GF-D8 (cell line): ENCODE results near the gene GRHL1.

ENCODE experiments used
- DNase-seq: peaks from one replicate; lab custom pipeline; 2025; lab: John Stamatoyannopoulos, UW

The GRHL1 gene

DNA sequence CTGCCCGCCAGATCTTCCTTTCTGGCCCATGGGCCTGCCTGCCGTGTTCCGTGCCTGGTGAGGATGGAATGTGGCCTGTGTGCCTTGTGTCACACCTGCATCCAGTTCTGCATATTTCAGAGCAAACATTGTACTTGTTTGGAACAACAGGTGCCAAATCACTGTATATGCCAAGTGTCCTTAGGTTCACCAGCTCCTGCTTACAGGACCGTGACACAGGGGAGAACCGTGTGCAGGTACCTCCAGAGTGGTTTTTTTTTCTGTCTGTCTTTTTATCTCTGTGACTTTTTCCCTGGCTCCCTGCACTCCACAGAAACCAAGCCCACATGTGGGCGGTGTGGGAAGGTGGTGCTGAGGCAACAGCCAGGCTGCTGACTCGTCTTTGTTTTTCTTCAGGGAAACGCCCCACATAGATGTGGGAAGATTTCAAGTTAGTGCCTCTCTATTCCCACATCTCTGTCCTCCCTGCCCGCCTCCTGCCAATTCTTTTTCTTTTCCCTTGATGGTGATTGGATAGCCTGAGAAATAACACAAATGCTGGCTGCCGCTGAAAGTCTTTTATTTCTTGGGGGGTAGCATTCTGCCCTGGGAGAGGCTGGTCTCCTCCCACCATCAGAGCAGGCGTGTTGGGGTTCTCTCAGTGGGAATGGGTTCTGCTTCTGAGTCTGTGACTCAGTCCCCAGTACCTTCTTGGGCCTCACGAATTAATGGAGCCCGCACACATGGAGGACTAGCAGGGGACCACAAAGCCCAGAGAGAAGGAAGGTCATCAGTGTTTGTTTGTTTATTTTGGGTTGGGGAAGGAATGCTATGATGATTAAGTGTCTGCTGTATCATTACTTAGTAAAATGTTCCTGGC, 21.4 kb downstream of the GRHL1 start:
- DNase-seq: no peak

DNA sequence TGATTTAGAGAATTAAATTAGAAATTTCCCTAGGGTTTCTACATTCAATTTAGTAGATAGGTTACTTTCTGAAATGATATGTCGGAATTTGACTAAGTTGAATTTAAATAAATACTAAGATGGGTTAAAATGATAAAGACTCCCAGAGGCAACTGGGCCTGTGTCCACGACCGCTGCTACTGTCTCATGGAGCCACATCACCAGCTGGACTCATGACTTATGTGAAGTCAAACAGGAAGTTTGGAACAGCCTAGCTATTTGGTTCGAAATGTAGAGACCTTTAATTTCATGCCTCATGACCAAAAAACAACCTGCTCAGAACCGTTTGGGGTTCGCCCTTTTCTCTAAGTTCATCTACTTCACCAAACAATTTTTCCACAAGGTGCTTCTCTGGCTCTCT, 22.2 kb downstream of the GRHL1 start:
- DNase-seq: no peak

DNA sequence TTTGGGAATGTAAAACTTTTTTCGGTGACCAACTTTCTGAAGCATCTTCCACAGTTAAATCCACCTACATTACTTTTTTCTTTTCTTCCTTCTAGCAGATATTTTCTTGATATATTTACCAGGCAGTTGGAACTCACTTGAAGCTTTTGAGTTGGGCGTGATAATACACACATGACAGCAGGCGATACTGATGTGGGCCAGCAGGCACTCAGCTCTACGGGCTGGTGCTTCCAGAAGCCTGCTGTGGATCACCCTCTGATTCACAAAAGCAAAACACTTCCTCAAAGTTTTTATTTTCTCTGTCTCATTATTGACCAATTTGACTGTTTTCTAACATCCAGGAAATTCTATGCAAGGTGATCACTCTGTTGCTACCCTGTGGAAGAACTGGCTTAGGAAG, 22.9 kb downstream of the GRHL1 start:
- no peak for DNase-seq

DNA sequence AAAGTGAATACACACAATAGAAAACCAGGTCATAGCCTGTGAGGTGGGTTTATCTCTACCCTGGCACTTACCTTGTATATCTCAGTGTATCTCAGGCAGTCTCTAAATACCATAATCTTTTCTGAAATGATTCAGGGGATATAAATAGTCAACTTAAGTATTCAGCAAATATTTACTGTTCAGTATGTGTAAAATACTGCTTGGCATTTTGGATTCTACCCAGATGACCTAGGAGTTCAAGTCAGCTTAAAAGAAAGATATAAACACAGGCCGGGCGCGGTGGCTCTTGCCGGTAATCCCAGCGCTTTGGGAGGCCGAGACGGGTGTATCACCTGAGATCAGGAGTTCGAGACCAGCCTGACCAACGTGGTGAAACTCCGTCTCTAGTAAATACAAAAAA, 23.8 kb downstream of the GRHL1 start:
- no peak for DNase-seq

DNA sequence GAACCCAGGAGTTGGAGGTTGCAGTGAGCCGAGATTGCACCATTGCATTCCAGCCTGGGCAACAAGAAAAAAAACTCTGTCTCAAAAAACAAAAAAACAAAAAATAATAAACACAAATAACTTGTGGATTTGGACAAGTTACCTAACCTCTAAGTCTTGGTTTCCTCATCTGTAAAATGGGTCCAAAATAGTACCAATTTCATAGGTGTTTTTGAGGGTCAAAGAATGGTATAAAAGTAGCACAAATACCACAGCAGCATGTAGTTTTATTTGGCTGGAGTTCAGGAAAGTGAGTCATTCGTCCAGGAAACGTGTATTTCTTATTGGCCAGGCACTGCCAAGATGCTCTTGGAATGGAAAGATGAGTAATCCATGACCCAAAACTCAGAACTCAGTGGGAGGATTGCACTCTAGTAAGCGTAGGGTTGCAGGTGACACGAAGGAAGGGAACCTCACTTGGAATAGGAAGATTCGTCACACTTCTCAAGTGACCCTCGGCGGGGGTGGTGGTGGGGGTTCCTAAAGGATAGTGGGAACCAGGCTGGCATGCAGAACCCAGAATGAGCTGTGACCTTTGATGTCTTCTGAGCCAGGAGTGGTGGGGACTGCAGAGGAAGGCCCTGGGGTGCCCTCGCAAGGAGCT, 24.4 kb downstream of the GRHL1 start:
- DNase-seq: no peak

DNA sequence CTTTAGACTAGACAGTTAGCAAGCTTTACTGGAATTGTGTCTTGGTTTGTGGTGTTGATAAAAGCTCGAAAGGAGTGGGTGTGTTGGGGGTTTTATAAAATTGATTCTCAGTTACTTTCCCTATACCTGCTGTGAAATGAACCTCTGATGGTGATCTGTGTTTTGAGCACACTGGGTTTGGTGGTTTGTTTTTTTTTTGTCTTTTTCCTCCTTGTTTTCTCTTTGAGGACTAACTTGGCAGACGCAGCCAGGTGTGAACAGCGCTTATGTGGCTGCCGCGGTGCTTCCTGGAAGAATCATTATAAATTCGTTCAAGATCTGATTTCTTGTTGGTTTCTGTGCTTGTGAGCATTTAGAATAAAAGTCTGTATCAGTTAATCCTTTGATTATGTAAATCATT, 28.5 kb downstream of the GRHL1 start:
- no peak for DNase-seq

DNA sequence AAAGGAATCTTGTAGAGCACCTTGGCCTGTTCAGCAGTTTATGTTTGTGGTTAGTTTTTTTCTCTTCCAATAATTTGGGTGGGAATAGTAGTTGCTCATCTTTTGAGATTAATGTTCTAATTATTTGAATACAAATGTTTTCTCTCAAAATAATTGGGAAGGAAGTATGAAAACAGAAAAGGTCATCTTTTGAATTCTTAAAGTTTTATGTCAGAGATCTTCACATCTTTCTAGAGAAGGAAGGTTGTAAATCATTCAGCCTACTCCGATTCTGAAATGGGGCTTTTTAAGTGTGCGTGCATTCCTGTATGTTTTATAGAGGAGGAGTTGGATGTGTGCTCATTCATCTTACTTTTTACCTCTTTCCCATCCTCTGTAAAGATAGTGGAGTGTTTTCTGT, 29.0 kb downstream of the GRHL1 start:
- no peak for DNase-seq

DNA sequence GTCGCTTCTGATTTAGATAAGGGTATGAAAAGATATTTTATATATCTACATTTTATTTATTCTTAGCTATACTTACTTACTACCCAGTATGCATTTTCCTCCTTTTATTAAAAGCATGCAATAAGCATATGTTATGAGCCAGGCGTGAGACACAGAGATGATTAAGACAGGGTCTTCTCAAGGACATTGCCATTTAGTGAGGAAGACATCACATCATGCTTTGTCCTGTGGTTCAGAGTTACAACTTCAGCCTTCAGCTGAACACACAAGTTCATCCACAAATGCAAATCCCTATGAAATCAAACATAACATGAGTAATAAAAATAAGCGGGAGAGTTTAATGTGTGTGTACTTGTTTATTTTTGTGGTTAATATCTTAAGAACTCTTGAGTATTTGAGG, 30.2 kb downstream of the GRHL1 start:
- DNase-seq: no peak

DNA sequence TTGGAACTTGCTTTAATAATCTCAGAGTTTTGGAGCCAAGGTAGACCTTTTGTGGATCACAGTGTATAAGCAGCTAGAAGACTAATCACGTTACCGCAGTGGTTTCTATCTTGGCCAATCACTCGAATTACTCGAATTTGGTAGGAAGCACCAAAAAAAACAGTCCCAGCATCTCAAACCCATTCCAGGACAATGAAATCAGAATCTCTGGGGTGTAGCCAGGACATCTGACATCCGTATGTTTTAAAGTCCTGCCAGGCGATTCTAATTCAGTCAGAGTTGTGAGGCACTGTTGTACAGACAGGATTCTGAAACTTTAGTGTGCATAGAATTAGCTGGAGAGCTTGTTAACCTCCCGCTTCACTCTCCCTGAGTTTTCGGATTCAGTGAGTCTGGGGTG, 30.8 kb downstream of the GRHL1 start:
- DNase-seq: no peak

DNA sequence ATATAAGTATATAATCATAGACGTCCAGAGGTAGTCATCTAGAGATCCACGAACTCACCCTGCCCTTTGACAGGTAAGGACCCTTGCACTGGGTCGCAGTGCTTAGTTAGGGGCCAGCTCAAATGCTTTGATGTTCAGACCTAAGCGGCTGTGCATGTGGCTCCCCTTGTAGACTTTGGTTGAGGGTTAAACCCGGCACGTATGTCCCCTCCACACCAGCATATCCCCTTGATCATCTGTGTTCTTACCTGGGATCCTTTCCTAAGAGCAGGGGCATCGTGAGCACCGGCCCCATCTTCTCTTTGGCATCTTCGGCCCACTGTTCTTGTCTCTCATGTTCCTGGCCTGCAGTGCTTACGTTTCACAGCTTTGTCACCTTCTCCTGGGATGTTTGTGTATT, 31.4 kb downstream of the GRHL1 start:
- no peak for DNase-seq

DNA sequence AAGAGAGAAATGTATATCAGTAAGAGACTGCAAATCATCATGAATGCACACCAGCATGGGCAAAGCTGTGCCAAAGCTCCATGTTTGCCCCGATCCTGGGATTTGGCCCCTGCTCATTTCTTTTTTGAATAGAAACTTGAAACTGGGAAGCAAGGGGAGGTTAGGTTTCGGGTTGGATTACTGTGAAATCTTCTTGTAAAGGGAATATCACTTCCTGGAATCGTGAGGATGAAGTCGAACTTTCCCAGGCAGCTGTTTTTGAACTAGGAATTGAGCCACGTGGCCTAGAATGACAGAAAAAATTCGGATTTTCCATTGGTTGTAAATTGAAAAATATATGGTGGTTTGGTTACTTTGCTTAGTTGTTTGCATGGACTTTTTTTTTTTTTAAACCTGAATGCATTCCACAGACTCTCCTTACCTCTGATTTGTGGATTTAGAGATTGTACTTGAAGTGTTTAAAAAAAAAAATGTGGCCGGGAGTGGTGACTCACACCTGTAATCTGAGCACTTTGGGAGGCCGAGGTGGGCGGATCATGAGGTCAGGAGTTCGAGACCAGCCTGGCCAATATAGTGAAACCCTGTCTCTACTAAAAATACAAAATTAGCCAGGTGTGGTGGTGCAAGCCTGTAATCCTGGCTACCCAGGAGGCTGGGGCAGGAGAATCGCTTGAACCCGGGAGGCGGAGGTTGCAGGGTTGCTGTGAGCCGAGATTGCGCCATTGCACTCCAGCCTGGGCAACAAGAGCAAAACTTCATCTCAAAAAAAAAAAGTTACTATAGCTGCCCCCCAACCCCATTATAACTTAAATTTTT, 32.1 kb downstream of the GRHL1 start:
- no peak for DNase-seq

DNA sequence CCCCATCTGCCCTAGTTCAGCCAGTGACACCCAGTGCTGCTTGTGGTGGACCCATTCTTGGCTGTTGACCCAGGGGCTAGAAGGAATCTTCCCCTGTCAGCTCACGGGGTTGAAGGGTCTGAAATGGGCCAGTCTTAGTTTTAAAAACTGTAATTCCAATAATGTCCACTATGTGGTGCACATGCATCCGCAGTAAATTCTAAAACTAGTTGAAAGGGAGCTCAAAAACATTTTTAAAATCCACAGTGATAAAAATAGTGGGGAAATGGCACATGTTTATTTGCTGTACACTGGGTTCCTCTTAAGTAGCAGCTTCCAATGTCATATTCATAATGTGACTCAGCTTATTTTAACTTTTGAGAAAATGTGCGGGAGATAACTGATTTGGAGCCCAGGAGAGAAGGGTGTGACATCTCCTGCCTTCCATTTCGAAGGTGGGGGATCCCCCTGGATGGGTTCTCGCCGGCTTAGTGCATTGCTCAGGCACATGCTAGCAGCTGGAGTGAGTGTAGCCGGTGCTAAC, 32.8 kb downstream of the GRHL1 start:
- no peak for DNase-seq

DNA sequence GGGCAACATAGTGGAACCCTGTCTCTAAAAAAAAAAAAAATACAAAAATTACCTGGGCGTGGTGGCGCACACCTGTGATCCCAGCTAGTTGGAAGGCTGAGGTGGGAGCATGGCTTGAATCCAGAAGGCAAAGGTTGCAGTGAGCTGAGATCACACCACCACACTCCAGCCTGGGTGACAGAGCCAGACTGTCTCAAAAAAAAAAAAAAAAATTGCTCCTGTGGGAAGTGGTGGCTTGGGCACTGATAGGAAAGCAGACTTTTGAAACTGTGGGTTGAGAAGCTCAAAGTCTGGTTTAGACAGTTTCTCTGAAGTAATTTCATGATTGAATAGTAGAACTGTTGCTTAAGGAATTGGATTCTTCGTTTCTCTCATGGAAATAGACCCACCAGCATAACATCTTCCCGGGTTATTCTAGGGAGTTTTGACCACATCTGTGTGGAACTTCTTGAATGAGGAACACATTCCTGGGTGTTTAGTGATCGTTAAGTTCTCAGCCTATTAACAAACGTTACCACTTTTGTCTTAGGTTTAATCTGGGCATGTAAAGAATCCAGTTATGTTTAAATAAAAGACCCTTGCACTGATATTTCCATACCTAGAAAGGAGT, 33.5 kb downstream of the GRHL1 start:
- DNase-seq: no peak

DNA sequence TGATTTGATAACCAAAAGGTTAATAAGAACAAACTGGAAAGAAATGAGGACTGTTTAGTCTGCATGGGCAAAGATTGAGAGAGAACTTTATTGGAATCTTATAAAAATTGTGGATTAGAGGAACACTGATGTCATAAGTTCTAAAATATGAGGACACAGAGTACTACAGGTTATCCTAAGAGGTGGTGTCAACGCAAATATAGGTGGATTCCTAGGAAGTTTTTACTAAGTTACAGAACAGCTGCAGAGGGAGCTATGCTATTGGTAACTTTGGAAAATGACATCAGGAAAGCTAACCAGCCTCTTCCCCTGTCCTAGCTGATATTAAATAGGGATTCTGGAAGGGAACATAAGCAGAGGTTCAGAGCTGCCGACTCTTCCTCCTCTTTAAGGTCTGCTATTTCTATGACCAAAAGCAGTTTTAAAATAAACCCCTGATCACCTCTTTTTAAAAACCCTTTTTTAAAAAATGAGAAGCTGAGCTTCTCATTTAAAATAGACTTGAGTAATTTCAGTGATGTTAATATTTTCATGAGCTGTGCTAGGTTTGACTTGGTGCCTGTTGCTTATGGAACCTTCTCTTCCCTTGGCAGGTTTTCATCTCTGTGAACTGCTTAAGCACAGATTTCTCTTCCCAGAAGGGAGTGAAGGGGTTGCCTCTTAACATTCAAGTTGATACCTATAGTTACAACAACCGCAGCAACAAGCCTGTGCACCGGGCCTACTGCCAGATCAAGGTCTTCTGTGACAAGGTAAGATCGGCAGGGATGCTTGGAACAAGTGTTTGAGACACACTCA, 34.2 kb downstream of the GRHL1 start:
- DNase-seq: no peak

DNA sequence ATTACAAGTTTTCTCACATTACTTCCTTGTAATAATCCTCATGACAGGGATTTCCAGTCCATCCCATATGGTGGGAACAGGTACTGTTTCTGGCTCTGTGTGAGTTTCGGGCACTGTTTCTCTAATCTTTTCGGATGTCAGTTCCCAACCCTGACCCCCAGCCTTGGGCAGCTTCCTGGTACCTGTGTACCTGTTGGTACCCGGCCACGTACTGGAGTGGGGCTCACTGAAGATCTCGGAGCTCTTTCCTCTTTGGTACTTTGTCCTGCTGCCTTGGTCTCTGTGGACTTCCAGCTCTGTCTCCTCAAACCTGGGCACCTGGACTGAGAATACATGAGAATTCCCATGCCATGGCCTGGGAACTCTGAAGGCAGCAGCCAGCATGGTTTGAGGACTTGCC, 36.8 kb downstream of the GRHL1 start:
- no peak for DNase-seq

DNA sequence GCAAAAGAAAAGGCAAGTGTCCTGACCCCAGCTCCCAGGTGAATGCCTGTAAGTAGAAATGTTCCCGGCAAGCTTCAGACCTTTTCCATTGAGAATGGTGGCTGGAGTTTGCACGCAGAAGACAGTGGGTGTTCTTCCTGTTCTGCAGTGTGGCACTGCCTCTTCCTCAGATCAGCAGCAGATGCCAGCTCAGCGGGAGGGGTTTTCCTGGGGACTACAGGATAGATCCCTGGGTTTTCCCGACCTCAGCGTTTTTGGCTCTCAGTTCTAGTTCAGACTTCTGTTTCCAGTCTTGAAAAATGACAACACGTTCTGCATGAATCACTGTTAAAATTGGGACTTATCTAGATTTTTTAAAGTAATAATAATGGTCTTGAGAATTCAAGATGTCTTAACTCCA, 39.2 kb downstream of the GRHL1 start:
- DNase-seq: no peak

DNA sequence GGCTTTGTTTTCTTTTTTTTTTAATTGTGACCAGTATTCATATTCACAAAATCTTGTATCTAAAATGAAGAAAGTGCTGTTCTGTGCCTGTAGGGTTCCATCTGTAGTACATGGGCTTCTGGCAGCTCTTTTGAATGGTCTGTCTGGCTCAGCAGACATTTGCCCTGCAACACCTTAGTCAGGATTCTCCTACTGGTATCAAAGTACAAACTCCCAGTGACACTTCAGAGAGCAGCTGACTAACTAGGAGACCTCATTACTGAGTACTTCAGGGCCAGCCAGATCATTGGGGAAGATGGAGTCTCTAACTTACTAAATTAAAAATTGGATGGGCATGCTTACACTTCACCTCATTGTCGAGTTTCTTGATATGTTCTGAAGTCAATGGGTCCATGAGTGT, 39.7 kb downstream of the GRHL1 start:
- no peak for DNase-seq

DNA sequence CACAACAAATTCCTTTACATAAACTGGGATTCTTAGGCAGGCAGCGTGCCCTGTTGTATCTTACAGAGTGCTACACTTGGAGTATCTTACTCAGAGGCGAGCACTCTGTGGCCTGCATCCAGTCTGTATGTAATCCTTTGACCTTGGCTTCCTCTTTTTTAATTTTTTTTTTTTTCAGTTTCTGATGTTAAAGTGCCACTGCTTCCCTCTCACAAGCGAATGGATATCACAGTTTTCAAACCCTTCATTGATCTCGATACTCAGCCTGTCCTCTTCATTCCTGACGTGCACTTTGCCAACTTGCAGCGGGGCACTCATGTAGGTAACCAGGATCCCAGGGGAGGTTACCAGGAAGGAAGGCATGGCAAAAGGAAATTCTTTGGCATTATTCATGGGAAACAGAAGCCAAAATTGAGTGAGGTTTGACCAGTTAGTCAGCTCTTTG, 40.4 kb downstream of the GRHL1 start:
- no peak for DNase-seq

DNA sequence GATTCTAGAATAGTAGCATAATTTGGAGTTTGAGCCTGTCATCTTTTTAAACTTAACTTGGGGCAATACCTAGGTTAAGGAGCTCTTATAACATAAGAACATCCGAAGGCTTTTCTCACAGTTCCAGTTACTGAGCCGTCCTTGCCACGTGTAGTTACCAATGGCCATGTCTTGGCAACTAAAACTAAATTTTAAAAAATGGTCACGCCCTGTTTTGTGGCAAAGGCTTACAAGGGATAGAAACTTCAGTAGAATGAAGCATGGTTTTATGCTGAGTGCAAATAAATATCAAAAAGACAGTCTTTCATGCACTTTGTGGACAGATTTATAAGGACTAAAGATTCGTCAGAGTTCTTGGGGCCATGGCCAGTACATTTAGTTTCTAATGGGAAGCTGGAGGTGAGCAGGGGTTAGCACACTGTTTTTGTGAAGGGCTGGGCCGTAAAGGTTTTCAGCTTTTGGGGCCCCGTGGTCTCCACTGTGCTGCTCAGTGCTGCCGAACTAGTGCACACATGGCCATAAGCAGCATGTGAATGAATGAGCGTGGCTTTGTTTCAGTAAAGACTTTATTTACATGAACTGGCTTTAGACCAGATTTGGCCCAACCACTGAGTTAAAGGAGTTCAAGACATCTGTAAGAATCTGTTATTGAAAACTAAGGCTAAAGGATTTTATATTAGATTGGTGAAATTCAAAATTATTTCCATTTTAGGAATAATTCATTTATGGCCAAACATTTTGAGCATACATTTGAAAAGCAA, 41.1 kb downstream of the GRHL1 start:
- DNase-seq: no peak

DNA sequence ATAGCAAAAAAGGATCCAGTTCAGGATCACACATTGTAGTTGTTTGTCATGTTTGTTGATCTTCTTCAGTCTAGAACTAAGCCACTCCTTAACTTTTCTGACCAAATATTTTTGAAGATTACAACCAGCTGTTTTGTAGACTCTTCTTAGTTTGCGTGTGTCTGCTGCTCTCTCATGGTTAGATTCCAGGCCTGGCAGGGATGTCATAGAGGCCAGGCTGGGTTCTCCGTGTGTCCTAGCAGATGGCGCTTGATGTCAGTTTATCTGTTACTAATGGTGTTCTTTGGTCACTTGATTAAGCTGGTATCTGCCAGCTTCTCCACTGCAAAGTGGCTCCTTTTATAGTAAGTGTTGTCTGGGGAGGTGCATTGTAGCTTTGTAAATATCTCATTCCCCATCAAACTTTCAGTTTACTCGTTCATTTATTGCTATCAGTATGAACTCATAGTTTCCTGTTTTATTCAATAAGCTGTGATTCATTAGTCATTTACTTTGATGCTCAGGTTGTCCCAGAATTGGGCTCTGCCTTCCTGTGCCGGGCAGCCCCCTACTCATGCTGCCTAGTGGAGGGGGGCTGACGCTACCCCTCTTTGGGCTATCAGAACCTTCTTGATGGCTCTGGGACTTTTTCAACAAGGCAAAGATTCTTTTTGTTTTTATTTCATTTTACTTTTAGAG, 42.1 kb downstream of the GRHL1 start:
- no peak for DNase-seq
